KOPT-K1 (cell line): Measurements from ENCODE around the gene TLR1.
"Not testable (repeated sequence)": the region's sequence is repeated elsewhere in the genome, so short reads cannot be mapped to it uniquely, and the experiment has no call there.

ENCODE experiments used
- H3K27ac ChIP-seq: fragments of 200-600 bp; sonication (generic); 2 replicates; pipeline ENCODE4 v1.5.1; 2016; ENCODE audit warnings: antibody characterized with exemption, mild to moderate bottlenecking, low read depth, low read length; ENCODE audit not compliant: poor library complexity, severe bottlenecking
- H3K36me3 ChIP-seq: fragments of 200-600 bp; sonication (generic); 2 replicates; pipeline ENCODE4 v1.5.1; 2017; ENCODE audit warnings: antibody characterized with exemption, mild to moderate bottlenecking, low read length, moderate library complexity; ENCODE audit not compliant: insufficient read depth
- H3K9me3 ChIP-seq: fragments of 200-600 bp; sonication (generic); 2 replicates; pipeline ENCODE4 v1.5.1; 2017; ENCODE audit warnings: antibody characterized with exemption, low read length, mild to moderate bottlenecking; ENCODE audit not compliant: insufficient read depth, poor library complexity, severe bottlenecking

The TLR1 gene

GRCh38 chr4:38769441-38769840 is 35.1 kb downstream of the TLR1 start:
- no peaks in the 10 kb centered on the region for H3K36me3 ChIP-seq
- H3K9me3 ChIP-seq: no peaks in the 10 kb centered on the region
- H3K27ac ChIP-seq: no peak overlapping the region

GRCh38 chr4:38768968-38769394 is 35.6 kb downstream of the TLR1 start:
- Histone ChIP-seq H3K9me3 (no peaks in the 10 kb centered on the region), H3K36me3 (no peaks in the 10 kb centered on the region), H3K27ac (no peak overlapping the region)

GRCh38 chr4:38766940-38767339 is 37.7 kb downstream of the TLR1 start:
- H3K36me3 ChIP-seq, H3K27ac ChIP-seq, H3K9me3 ChIP-seq: not testable (repeated sequence)

DNA sequence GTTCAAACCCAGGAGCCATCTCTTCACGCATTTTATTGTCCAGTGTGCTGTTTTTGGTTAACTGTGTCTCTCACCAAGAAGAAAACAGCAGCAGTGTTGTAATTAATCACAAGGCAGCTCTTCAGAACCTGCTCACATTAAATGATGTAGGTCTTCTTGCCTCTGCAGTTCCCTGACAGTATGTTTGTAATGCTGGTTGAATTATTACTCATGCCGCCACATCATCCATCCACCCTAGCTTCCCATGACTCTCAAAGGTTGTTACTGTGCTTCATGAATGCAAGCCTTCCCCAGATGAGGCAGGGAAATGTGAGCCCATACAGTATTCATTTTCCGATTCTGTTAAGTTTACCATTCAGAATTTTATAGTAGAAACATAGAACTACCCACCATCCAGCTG is 39.2 kb downstream of the TLR1 start:
- no peak overlapping the region for H3K27ac ChIP-seq
- H3K9me3 ChIP-seq: no peaks in the 10 kb centered on the region
- no peaks in the 10 kb centered on the region for H3K36me3 ChIP-seq

DNA sequence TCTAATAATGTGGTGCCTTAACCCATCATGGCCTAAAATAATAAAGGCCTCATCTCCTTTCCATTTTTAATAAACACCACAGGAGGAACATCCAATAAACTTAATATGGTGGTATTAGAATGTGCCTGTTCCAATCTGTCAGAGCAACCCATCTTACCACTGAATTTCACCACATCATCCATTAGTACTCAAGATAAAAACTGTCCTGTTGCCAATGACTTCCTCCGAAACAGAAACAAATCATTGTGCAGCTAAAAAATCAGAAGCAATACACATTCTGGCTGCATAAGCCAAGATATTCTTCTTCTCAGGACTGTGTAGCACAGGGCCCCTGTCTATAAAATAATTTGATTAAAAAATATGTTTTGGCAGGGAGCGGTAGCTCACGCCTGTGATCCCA is 40.3 kb downstream of the TLR1 start:
- no peaks in the 10 kb centered on the region for H3K36me3 ChIP-seq
- H3K9me3 ChIP-seq: no peaks in the 10 kb centered on the region
- H3K27ac ChIP-seq: no peak overlapping the region

- no peaks in the 10 kb centered on the region for H3K36me3 ChIP-seq
- no peak overlapping the region for H3K27ac ChIP-seq
- no peaks in the 10 kb centered on the region for H3K9me3 ChIP-seq
Observed at GRCh38 chr4:38762560-38762959, 42.0 kb downstream of the TLR1 start.

DNA sequence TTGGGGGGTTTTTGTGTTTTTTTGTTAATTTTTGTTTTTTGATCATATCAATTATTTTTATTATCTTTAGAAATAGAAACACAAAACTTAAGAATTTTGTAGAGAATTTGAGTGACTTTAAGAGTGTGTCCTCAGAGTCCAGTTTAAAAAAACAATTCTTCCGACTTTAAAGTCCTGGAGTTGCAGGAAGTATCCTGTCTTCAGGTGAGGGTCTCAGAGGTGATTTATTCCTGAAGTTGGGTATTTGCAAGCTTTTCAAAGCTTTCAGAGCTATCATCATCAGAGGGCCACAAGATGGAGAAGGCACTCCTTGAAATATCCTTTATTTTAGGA is 44.8 kb downstream of the TLR1 start:
- H3K27ac ChIP-seq: no peak overlapping the region
- no peaks in the 10 kb centered on the region for H3K9me3 ChIP-seq
- H3K36me3 ChIP-seq: no peaks in the 10 kb centered on the region

- H3K27ac ChIP-seq: no peak overlapping the region
- H3K9me3 ChIP-seq: no peaks in the 10 kb centered on the region
- no peaks in the 10 kb centered on the region for H3K36me3 ChIP-seq
Observed at GRCh38 chr4:38759113-38759789, 45.3 kb downstream of the TLR1 start.

GRCh38 chr4:38757945-38758600 is 46.5 kb downstream of the TLR1 start:
- Histone ChIP-seq H3K36me3 (no peaks in the 10 kb centered on the region), H3K27ac (no peak overlapping the region), H3K9me3 (no peaks in the 10 kb centered on the region)

DNA sequence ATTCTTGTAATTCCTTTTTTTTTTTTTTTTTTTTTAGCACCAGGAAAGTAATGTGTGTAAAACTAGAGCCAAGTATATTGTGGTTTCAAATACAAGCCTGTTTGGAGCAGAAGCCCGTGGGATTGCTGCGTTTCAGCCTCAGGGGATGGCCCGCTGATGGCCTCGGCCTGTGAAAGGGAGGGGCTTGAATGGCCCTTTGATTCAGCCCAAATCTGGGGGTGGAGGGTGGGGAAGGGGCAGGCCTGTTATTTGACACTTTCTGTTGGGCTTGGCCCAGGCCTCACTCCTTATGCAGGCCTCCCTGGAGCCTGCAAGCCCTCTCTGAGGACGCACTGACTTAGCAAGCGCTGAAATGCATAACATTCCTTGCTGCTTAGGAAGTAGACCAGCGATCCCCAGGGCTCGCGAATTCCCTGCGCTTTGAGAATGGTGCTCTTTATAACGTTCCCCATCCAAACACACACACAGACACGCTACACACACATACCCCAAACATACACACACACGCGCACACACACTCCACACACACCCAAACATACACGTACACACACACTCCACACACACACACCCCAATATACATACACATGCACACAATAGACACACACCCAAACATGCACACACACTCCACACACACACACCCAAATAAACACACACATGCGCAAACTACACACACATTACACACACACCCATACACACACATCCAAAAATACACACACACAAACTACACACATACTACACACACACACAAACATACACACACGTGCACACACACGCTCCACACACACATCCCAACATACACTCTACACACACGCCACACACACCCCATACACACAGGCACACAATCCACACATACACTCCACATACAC is 51.4 kb downstream of the TLR1 start:
- peaks cover 5% of the 10 kb centered on the region for H3K9me3 ChIP-seq
- no peak overlapping the region for H3K27ac ChIP-seq
- H3K36me3 ChIP-seq: no peaks in the 10 kb centered on the region

DNA sequence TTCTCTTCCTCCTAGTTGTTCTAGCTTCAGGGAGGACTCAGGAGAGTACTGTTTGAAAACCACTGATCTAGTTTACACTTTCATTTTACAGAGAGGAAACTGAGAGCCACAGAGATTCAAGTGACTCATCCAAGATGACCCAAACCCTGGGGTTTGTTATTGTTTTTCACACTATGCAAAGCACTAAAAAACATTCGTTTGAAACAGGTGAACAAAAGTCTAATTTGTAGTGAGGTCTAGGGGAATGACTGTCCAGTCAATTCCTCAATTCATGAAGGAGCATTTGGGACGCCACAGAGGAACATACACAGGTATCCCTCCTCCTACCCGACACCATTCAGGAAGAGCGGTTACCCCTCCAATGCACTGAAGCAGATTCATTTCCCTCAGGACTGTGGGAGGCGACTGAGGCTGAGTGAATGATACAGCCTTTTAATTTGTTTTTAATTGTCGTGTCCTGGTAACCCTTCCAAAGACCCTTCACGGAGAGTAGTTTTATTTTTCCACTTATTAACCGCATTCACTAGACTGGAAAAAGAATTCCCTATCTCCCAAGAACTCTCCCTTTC is 52.1 kb downstream of the TLR1 start:
- no peaks in the 10 kb centered on the region for H3K36me3 ChIP-seq
- H3K27ac ChIP-seq: no peak overlapping the region
- peaks cover 12% of the 10 kb centered on the region for H3K9me3 ChIP-seq

GRCh38 chr4:38751341-38752010 is 53.1 kb downstream of the TLR1 start:
- Histone ChIP-seq H3K36me3 (no peaks in the 10 kb centered on the region), H3K27ac (no peak overlapping the region), H3K9me3 (peaks cover 22% of the 10 kb centered on the region)

- Histone ChIP-seq H3K36me3 (no peaks in the 10 kb centered on the region), H3K9me3 (peaks cover 23% of the 10 kb centered on the region), H3K27ac (no peak overlapping the region)
Observed at GRCh38 chr4:38749336-38749735, 55.3 kb downstream of the TLR1 start.

DNA sequence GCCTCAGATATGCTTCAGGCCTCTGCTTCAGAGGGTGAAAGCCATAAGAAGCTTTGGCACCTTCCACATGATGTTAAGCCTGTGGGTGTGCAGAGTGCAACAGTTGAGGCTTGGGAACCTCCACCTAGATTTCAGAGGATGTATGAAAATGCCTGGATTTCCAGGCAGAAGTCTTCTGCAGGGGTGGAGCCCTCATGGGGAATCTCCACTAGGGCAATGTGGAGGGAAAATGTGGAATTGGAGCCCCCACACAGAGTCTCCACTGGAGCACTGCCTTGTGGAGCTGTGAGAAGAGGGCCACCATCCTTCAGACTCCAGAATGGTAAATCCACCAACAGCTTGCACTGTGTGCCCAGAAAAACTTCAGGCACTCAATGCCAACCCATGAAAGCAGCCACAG is 57.0 kb downstream of the TLR1 start:
- Histone ChIP-seq H3K36me3 (no peaks in the 10 kb centered on the region), H3K9me3 (peaks cover 23% of the 10 kb centered on the region), H3K27ac (no peak overlapping the region)
